Middle frontal gyrus (tissue), 1 donor: ENCODE measurements around the gene ADD3.
"Not testable (repeated sequence)": the region's sequence is repeated elsewhere in the genome, so short reads cannot be mapped to it uniquely, and the experiment has no call there.

ENCODE experiments used
- DNase-seq: peaks from one replicate; pipeline ENCODE4 v3.0.0-alpha.2; 2015; ENCODE audit warnings: low spot score; ENCODE audit errors: extremely low spot score

The ADD3 gene

DNA sequence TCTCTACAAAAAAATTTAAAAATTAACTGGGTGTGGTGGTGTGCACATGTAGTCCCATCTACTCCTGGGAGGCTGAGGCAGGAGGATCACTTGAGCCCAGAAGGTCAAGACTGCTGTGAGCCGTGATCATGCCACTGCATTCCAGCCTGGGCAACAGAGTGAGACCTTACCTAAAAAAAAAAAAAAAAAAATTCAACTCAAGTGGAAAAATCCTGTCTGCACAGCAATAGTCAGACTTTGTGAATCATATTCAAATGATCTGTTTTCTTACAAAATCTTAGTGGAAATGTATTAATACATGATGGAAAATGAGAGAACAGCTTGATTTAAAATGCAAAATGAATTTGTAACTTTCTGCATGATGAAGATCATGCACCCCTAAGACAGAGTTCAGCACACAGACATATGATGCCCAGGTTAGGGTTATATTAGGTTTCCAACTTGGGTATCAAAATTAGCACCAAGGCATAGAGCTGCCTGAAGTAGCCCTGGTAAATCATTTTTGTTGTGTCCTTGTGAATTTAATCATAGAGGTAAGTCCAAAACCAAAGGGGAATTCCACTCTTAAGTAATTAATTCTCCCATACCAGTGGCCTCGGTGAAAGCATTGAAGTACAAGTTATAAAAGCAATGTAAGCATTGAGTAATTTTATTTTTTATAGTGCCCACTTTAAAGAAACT, 93.8 kb downstream of the ADD3 start:
- no peak for DNase-seq

DNA sequence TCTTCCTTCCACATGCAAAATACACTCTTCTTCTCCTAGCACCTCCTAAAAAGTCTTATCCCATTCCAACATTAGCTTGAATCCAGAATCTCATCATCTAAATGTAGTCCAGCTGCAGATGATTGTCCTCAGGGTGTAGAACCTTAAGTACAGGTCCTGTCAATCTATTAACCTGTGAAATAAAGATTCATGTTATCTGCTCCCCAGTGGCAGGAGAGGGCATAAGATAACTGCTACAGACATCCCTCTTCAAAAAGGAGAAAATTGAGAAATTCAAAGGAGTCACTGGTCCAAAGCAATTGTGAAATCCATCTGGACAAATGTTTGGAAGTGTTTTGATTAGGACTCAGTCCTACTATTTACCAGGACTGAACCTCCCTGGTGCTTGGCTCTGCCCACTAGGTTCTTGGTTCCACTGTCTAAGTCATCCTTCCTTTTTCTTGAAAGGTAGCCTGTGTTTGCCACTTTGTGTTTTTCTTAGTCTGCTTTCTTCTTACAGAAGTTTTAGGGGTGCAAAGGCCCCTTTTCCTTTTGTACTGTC, 96.2 kb downstream of the ADD3 start:
- no peak for DNase-seq

DNA sequence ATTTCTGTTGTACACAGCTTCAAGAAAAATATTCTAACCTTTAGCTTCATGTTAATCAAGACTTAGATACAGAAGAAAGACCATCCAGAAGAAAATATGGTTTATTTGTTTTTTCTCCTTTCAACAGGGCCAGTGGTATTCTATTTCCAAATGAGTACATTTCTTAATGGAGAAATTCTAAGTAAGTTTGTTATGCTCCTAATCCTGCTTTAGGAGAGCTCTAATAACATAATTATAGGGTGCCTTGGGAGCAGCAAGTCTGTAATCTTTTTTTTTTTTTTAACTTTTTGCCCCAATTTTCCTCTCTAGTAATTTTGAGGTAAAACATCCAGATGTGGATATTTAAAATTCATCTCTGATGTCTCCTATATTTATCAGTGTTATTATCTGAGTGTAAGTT, 98.1 kb downstream of the ADD3 start:
- no peak for DNase-seq

DNA sequence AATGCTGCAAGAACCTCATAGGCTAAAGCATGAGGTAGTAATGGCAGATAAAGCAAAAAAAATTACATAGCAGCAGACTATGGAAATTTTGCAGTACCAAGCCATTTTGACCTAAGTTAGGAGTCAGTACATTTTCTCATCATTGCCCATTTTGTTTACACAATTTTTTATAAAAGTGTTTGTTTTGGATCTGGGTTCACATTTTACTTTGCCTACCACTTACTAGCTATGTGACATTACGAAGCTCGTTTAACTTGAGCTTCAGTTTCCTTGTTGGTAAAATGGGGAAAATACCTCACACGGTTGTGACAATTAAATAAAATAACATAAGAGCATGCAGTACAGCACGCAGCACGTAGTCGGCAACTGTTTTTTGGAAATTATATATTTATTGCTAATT, 99.6 kb downstream of the ADD3 start:
- DNase-seq = no peak

DNA sequence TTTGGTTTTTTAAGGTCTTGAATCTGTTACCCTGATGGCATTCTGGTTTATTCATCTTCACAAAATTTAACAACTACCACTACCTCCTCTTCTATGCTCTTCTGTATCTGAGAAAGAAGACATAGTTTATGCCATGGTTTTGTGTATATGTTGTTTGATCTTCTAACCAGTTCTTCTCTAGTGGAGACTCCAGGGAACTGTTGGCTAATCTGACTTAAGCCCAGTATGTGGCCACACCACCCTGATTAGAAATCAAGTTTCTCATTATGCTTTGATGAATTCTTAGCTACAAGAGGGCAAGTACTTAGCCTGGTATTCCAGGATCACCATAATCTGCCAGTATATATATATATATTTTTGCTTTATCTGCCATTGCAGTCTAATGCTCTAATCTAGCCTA, 100.1 kb downstream of the ADD3 start:
- no peak for DNase-seq

DNA sequence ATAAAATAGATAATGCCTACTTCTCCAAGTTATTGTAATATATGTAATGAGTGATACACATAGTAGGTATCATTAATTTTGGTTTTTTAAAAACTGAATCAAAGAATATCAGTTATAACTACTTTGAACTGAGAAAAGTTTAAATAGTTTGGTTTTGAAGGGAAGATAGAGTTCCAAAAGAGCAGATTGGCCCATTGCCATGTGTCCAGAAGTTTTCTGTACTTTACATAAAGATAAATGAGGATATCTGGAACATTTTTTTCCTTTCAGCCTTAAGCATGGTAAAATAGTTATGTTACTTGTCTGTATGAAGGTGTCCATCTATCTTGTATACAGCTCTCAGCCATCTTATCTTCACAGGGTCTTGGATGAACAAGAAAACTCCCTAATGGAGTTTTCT, 101.7 kb downstream of the ADD3 start:
- DNase-seq = no peak

DNA sequence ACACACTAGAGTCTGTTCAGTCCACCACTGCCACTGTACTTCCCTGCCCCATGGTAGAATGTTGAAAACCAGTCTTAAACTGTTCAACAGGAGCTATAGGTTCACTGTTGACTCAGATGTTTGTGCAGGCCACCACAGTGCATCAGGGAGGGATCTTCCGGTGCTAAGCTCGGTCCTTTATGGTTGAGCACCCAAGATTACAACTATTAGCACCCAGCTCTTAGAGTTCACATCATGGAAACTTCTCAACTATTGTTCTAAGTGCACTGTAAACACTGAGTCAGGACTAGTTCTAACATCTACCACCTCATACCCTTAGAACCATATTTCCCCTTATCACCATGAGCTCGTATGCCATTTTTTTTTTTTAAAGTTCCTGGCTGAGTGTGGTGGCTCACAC, 102.6 kb downstream of the ADD3 start:
- no peak for DNase-seq

DNA sequence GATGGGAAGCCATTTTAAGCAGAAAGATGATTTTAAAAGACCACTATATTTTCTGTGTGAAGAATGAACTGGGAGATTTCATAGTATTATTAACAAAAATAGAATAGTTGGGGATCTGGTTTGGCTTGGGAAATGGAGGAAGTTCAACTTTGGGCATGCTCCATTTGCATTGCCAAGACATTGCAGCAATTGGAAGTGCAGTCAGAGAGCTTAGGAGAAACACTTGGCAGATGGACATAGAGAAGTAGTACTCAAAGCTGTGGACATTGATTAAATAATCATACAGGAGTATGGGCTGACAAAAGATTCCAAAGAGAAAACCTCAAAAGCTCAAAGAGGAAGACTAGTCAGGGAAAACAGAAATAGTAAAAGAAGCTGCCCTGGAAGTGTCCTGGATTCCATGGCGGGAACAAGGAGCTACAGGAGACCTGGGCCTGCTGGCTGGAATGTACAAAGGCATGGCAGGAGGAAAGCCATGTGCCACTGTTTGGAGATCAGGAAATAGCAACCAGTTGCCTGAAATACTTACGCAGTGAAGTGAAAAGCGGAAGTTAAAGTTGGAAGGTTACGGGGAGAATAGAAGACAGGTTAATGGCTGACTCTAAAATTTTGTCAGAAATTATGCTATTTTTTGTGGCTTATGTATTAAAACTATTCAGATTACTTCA, 106.0 kb downstream of the ADD3 start:
- no peak for DNase-seq

DNA sequence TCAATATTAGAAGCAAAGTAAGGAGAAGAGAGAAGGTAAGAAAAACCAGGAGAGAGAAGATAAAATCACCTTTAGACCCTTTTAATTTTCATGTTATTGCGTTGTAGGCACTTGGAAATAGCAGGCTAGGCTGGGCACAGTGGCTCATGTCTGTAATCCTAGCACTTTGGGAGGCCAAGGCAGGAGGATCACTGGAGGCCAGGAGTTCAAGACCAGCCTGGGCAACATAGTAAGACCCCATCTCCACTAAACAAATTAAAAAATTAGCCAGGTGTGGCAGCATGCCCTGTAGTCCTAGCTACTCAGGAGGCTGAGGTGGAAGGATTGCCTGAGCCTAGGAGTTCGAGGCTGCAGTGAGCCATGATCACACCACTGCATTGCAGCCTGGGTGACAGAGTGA, 106.9 kb downstream of the ADD3 start:
- DNase-seq = not testable (repeated sequence)

DNA sequence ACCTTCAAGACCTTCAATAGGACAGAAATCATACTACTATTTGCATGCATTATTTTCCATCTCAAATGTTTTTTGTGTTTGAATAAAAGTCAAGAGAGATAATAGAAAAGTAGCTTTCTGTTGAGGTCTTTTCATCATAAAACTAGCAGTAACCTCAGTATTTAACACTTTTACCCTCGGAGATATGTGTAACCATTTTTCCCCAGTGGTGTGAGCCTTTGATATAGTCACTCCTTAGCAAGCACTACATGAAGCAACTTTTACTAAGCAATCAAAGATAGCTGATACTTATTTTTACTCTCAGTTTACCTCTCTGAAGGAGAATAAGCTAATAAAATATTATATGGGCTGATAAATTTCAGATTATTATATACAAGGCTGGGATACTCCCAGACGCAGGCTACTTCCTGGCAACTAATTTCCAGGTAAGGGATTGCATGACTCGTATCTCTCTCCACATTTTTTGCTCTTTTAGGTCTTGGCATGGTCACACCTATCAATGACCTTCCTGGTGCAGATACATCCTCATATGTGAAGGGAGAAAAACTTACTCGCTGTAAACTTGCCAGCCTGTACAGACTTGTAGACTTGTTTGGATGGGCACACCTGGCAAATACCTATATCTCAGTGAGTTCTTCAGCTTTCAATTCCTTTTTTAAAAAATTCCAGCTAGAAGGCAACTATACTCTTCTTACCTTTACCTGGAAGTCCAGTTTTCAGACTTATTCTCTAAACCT, 108.2 kb downstream of the ADD3 start:
- DNase-seq = no peak

DNA sequence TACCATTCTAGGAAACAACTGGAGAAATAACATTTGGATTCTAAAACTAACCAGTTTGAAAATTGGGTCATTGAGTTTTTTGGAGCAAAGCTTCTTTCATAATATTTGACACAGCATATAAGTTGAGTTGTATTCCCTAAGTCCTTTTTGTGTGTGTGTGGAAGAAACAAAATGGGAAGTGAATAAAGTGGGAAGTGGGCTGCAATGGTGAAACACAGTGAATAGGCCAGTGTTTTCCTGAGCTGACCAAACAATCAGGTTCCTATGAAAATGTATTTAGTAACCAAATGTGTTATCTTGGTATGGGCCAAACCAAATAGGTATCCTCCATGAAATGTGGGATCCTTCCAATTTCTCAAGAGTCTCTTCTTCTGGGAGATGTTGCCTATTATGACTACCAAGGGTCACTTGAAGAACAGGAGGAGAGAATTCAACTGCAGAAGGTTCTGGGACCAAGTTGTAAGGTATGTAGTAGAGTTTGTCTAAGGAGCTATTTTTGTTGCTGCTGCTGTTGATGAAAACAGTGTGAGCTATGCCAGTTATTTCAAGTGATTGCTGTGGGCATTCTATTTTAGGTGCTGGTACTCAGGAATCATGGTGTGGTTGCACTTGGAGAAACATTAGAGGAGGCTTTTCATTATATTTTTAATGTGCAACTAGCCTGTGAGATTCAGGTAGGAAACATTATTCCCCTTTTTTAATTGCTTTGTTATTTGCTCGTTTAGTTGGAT, 111.3 kb downstream of the ADD3 start:
- no peak for DNase-seq

DNA sequence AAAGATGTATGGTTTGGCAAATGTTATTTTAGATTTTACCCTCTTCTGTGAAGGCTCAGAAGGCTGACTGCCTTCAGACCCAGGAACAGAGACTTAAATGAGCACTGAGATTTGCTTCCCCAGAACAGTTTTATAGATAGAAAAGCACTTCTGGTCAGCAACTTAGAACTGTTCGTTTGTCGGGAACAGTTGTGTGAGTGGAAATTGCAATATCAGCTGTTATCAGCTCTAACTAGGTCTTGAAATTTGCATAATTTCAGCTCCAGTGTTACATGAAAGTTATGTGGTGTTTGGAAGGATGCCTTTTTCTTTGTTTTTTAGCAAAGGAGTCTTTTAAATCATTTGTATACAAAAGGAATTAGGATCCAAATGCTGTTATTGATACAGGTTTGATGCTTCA, 115.8 kb downstream of the ADD3 start:
- DNase-seq = no peak

DNA sequence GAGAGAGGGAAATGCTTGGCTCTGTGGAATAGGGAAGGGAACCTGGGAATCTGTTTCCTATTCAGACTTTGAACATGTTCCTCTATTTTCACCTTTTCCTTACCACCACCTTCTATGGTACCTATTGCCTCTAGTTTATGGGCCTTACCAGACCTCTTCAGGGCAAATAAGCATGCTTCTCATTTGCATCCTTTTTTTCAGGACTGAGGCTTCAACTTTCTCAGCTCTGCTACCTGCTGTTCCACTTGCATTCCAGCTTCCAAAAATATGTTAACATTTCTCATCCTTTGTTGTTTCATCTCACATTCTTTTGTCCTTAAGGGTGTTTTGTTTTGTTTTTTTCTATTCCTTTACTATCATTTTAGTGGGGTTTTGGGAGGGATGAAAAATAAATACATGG, 121.7 kb downstream of the ADD3 start:
- DNase-seq = no peak

DNA sequence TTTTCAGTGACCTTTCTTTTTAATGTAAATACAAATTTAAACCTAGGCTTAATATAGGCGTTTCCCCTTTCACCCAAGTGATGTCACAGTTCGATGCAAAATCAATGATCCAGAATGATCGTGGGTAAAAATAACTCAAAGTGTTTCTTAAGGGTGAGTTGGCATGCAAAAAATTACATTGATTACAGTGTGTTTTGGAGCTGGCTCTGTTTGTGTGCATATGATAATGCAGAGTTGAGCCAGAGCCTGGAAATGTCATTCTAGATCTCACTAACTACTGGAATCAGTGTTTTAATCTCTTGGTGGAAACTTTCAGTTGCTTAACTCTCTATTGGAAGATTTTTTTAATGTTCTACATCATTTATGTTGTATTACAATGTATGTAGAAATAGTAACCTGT, 127.1 kb downstream of the ADD3 start:
- DNase-seq = no peak

DNA sequence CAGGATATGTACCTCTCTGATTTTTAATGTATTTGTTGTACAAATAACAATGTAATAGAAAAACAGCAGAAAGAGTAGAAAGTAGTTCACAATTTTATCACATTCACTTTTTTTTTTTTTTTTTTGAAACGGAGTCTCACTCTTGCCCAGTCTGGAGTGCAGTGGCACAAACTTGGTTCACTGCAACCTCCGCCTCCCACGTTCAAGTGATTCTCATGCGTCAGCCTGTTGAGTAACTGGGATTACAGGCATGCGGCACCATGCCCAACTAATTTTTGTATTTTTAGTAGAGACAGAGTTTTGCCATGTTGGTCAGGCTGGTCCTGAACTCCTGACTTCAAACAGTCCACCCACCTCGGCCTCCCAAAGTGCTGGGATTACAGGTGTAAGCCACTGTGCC, 128.1 kb downstream of the ADD3 start:
- DNase-seq = not testable (repeated sequence)

DNA sequence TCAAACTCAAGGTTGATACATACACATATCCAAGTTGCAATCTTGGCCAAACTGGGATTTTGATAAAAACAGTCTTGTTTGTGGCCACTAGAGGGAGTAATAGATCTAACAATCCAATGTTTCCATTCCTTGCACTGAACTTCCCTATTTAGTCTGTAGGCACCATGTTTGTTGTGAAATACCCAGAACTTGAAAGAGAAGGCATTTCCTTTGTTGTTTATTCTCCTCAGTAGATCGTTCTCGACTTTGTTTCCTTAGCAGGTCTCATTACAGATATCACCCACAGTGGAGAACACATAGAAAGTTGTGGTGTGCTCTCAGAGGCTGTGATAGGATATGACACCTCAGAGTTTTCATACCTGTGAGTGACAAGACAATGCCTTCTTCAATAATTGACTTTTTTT, 129.4 kb downstream of the ADD3 start:
- DNase-seq = peak; percentile 68

DNA sequence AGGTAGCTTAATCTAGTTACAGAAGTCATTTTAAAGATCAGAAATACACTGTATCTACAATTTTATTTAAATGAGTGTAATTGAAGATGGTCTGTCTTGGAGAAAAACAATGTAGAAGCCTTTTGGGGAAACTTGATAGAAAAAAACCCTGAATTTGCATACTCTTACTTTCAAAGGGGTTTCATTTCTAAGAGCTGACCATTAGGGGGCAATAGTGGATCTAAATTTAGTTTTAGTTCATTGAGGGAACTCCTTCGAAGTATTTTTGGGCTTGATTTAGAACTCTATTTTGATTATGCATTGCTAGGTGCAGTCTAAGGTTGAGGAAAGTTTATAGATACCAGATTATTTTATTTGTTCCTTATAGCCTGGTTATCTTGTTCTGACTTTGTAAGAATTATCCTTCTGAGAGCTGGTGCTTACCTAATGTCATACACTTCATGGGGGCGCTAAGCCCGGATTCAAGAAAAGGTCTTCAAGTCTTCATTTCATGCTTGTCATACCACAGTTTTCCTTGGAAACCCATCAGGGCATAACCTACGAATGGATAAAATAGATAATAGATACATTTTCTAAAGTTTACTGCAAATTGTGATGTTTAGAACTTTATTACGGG, 130.5 kb downstream of the ADD3 start:
- peak; percentile 56 for DNase-seq

DNA sequence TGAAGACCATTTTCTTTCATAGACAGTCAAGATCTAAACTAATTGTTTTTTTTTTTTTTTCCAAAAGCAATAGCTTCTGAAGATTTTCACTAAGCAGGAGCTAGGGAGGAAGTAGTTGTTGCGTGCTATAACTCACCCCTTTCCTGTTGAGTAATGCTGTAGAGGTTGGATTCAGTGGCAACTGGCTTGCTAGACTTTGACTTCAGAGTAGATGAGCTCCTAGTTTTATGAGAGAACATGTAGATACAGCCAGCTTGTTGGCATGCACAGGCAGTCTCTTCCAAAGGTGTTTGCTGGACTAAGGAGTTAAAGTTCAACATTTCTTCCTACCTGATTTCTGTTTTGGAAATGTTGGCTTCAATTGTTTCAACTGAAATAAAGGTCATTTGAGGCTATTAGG, 133.4 kb downstream of the ADD3 start:
- DNase-seq = no peak

DNA sequence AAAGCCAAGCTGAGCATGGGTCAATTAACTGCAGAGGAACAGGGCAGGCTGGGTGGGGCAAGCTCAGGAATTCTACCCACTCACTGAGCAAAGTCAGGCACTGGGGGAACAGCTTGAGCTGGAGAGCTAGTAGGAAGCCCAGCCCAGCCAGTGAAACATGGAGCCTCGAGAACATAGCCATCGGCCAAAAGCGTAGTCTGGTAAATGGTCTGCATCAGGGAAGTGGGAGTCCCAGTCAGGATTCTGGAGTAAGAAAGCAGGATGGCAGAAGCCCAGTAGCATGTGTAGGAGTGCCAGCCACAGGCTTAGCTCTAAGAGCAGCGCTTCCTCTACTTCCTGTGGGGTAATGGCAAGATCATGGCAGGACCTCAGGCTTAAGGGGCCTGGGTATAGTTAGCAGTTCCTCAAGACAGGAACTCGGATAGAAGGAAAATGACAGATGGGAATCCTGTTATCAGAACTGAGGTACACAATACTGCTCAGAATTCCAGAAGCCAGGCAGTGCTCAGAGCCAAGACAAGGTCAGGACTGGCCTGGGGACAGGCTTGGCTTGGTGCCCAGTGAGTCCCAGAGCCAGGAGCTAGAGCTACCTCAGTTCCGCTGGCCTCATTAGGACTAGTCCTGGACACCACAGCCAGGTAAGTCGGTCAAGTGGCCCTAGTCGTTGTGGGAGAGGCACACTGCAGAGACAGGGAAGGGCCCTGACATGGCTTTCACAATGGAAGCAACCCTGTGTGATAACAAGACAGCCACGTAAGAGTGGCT, 134.3 kb downstream of the ADD3 start:
- DNase-seq = no peak

DNA sequence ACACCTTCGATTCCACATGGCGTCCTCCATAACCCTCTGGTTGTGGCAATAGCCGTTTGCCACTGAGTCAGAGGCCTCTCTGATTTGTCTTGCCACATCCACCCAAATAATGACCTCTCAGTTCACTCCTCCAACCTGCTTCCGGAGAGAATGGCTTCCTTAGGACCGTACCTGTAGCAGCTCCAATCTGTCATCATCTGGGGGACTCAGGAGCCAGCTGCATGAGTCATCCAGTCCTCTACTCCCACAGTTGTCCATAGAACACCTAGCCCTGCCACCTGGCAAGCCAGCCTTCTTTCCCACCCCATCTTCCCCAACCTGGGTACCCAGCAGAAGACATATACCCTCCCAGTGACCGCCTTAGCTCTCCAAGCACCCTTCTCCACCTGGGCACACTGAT, 135.2 kb downstream of the ADD3 start:
- no peak for DNase-seq

DNA sequence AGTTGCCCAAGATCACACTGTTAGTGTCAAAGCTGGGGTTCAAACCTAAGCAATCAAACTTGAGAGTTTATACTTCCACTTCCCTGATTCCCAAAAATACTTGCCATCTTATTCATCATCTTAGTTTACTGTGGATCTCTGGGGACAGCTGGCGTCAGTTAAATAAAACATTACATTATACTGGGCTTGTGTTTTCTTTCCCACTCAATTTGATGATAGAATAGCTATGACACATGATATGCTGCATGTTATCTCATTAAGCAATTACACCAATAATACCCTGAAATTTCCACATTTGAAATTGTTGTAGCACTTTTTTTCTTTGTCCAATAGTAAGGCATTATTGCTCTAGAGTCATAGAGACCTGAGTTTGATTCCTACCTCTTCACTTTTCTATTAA, 136.7 kb downstream of the ADD3 start:
- no peak for DNase-seq
